HG03571 (cell line): ENCODE measurements around the gene EZH2.

ENCODE experiments used
- ATAC-seq: cut with Tn5 transposase; IDR thresholded peaks from one replicate; pipeline ENCODE4 v1.9.1; 2021; ENCODE audit not compliant: unreplicated experiment

EZH2 gene

DNA sequence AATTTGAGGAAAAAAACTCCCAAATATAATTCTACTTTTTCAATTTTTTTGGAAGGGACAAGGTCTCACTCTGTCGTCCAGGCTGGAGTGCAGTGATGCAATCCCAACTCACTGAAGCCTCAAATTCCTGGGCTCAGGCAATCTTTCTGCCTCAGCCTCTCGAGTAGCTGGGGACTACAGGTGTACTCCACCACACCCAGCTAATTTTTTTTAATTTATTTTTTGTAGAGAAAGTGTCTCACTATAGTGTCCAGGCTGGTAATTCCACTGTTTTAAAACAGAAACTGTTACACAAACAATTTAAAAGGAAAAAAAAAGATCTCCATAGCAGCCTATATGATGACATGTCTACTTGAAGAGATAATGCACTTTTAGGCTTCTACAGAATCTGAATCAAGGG, 25.6 kb downstream of the EZH2 start:
- no peak for ATAC-seq

DNA sequence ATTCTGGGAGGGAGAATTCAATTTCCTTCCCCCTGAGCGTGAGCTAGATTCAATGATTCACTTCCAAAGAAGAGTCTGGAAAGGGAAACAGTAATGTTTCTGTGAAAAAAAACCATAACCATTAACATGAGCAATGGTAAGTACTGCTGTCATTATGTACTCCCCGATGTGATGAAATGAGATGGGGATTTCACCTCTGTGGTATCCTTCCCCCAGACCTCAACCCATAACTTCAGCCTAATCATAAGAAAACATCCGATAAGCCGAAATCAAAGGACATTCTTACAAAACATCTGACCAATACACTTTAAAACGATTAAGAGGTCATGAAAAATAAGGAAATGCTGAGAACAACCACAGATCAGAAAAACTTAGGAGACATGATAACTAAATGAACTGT, 27.2 kb downstream of the EZH2 start:
- ATAC-seq = peak; percentile 51

DNA sequence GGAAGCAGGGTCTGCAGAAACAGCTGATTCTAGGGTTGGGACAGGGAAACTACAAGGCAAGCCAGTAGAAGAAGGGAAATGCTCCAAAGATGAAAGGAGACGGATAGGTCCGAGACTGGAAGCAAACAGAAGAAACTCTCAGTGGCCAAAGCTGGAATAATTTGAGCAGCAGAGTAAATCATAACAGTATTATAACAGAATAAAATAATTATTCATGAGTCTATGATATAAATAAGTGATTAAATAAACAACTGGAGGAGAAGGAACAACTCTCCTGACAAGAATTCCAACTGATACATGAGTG, 27.6 kb downstream of the EZH2 start:
- ATAC-seq = no peak

DNA sequence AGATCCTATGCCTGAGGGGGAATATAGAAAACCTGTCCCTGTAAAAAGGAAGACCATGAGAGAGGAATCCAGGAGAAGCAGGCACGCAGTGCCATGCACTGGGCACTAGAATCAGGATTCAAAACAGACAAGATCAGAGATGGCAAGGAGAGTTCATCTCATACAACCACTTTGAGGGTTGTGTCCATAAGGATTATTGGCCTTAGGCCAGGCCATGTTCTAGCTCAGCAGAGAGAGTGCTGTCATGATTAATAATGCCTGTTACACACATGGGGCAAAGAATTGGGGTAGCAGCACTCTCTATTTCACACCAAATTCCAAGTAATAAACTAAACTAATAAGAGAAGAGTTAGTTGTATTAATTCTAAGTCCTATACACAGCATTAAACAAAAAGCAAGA, 29.1 kb downstream of the EZH2 start:
- no peak for ATAC-seq

DNA sequence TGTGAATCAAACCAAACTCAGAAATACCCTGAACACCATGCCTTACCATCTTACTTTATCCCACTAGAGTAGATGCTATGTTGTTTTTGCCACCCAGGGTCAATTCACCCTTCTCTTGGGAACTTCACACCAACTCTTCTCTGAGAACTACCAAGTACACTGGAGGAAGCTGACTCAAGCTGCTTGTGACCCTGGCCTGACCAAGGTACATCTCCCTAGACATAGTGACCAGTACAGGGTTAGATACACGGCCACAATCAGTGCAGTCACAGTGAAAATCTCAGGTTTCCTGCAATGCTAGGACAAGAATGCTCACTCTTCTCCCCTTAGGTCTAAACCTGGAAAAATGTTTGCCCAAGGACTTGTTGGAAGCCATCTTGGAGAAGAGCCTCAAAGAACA, 31.8 kb downstream of the EZH2 start:
- ATAC-seq = no peak

DNA sequence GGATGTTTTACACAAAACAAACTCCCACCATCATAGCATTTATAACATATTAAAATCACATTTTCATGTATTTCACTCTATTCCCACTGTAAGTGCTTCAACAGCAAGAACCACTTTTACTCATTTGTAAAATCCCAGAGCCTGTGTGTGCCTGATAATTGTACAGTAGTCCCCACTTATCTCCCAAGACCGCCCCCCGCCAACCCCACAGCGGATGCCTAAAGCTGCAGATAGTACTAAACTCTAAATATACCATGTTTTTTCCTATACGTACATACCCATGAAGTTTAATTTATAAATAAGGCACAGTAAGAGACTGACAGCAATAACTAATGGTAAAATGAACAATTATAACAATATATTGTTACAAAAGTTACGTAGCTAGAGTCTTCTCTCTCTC, 33.5 kb downstream of the EZH2 start:
- ATAC-seq = no peak

DNA sequence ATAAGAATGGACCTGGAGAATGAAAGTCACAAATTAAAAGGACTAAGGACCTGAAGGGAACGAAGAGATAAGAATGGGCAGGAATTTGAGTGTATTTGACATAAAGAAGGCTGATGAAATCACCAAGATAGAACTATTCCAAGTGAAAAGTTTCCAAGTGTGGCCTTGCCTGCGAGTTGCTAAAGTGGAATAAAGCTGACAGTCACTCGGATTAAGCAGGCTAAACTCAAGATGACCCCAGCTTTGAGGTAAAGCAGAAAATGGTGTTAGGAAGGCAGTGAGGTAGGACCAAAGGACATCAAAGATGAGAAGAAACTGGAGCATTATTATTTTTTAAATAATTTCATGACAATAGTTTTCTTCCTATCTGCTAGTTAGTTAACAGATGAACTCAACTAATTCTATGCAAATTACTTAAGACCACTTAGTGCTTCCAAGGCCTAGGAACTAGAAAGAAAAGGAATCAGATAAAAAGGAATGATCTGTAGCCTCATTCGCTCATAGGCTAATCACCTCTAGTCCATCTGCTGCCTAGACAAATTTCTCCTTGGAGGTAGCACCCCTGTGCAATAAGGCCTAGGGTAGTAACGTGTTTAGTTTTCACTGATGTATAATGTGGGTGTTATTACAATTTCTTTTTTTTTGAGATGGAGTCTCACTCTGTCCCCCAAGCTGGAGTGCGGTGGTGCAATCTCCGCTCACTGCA, 34.5 kb downstream of the EZH2 start:
- ATAC-seq = no peak

DNA sequence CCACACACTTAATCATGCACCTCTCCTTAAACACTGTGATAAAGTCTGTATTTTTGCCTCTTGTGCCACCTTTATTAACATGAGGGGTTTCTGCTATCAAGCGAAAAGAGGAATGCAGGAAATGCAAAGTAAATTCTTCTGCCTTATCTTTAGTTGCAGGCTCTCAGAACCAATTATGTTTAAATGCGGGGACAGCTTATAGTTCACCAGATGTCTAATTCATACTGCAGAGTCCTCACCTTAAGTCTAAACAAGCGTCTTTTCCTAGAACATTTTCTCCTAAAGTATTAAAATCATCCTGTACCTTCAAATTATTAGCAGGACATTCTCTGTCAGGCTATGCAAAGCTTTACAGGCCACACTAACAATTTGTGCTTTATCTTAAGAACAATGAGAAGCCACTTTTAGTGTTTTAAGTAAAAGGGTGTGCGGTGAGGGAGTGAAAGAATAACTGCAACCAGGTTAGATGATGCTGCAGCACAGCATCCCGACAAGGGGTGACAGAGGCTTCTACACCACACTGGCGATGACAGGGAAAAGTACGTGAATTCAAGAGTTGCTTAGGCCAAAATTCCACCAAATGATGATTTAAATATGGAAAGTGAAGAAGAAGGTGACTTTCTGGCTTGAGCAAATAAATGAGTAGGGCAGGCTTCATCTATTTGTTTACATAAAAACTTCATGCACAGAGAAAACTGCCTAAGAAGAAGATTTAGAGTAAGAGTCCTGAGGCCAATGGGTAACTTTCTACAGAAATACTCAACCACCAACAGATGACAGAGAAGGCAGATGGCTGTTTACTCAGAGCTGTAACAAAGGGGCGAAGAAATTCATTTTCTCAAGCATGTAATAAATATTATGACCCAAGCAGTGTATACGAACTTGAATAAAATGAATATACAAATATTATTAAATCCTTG, 36.0 kb downstream of the EZH2 start:
- ATAC-seq = no peak

DNA sequence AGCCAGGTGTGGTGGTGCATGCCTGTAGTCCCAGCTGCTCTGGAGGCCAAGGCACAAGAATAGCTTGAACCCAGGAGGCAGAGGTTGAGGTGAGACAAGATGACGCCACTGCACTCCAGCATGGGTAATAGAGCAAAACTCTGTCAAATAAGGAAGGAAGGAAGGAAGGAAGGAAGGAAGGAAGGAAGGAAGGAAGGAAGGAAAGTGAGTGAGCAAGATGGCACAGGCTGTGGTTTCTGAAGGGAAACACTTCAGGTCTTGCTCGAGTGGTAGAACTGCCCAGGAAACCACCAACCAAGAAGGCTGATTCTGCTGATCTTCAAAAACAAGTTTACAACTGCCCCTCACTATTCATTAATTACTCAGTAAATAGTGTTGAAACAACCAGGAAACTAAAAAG, 45.2 kb downstream of the EZH2 start:
- ATAC-seq = peak; percentile 48

DNA sequence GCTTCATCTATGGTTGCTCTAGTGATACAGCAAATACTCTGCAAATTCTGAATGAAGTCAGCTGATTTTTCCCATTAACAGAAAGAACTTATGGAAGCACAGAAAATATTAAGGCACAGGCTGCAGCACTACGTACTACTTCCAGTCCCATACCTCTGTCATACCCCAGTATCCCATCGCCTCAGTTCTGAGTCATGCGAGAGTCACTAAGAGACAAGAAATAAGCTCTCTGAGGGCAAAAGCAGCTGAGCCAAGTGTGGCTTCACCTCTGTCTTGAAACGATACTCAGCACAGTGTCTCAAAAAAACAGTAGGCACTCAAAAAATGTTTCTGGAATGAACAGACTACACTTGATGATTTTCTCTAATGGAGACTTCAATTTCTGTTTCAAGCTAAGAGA, 48.2 kb downstream of the EZH2 start:
- ATAC-seq = no peak

DNA sequence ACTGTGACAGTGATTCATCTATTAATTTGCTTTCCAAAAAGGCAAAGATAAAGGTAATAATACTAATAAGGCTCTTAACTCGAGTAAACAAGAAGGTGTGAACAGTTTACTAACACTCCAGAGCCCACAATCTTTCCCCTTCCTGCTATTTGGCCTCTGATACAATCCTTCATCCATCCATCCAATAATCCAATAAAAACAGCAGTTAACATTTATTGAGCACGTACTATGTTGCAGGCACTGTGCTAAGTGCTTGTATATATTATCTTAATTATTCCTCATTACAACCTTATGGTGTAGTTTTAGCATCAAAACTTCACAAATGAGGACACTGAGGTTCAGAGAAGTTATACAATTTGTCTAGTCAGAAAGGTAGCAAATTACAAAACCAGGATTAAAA, 49.5 kb downstream of the EZH2 start:
- ATAC-seq = no peak

DNA sequence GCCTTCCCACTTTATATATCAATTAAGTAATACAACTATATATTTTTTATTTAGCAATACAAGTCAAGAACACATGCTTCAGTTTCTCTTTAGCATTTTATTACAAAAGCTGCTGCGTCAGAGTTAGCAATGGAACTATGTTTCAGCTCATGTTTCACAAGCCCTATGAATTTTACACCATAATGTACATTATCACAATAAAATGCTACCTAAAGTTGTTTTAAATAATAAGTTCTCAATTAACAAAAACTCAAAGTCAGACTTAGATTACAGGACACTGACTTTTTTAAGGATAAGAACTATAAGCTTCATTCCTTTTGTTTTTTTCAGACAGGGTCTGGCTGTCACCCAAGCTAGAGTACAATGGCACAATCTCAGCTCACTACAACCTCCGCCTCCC, 52.3 kb downstream of the EZH2 start:
- ATAC-seq = no peak

DNA sequence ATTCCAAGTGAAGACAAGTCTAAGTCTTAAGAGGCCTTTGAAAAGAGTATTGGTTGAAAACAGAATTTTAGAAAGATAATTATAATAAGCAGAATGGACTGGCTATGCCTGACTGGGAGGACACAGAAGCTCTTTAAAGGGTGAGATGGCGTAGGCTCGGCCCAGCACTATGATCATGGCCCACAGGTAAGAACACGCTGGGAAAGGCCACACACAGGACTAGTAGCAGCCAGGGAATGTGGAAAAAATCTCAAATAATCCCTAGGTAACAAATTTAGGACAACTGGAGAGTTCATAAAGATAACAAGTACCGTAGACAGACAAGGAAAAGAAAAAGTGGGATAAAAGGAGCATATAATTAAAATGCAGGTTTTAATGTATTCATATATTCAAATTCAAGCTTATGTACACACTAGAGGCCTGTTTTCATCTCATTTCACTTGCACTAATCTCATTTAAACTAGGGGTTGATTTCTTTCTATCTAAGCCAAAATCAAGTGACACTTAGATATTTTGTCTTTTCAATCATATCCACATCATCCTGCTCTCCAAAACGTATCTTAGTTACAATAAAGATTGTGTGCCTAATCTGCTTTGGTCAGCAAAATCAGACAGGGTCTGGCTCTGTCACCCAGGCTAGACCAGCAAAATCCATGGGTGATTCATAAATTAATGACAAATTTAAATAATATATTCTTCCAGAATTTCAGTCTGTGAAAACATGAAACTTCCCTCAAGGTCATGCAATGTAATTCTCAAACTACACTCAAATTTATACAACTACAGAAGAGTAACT, 53.0 kb downstream of the EZH2 start:
- no peak for ATAC-seq

DNA sequence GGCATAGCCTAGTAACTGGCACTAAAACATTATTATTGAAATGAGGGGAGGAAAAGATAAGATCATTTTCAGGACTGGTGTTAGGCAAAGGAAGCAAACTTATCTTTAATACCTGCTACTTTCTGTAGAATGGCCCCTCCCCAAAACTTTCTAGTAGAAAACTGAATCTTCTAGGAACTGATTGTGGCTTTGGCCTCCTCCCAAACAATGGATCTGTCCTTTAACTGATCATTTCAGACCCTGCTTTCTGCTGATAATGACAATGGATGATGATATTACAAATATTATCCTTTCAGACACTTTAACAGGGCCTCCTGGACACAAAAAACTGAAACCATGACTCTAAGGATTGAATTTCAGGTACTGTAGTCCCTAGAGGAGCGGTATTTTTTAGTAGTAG, 55.1 kb downstream of the EZH2 start:
- no peak for ATAC-seq

DNA sequence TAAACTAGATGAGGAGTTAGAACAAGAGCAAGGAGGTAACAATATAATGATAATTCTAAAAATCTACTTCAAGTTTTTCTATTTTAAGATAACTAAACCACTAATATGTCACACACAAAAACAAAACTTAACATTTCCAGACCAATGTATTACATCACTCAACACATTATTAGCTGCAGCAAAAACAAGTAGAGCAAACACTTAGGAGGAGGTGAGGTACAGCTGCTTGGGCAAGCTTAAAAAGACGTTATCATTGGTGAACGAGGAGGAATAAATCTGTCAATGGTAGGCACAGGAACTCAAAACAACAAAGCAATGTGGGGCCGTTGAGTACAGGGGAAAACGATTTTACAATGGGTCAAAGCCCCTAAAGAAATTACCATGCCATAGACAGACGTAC, 58.8 kb downstream of the EZH2 start:
- ATAC-seq = no peak

DNA sequence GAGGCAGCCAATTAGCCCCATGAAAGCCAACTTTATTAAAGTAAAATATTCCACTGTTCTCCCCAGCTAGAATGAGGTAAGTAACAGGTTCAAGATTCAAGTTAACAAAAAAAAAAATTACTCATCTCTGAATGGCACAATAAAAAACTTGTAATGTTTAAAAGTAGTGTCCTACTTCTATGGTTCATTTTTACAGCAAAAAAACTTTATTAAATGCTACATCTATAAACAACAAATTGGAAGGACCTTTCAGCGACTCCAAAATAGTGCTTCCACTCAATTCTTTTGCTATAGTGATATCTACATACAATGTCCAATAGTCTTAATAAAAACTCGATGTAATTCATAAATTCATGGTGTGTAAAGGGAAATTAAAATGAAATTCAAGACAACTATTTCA, 59.2 kb downstream of the EZH2 start:
- no peak for ATAC-seq

DNA sequence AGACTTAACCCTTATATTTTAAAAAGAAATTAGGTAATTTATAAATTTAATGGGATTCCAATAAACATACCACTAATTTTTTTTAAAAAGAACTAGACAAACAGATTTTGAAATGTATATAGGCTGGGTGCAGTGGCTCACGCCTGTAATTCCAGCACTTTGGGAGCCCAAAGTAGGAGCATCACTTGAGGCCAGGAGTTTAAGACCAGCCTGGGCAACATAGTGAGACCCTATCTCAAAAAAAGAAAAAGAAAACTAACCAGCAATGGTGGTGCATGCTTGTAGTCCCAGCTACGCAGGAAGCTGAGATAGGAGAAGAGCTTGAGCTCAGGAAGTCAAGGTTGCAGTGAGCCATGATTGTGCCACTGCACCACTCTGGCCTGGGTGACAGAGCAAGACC, 62.7 kb downstream of the EZH2 start:
- ATAC-seq = no peak

DNA sequence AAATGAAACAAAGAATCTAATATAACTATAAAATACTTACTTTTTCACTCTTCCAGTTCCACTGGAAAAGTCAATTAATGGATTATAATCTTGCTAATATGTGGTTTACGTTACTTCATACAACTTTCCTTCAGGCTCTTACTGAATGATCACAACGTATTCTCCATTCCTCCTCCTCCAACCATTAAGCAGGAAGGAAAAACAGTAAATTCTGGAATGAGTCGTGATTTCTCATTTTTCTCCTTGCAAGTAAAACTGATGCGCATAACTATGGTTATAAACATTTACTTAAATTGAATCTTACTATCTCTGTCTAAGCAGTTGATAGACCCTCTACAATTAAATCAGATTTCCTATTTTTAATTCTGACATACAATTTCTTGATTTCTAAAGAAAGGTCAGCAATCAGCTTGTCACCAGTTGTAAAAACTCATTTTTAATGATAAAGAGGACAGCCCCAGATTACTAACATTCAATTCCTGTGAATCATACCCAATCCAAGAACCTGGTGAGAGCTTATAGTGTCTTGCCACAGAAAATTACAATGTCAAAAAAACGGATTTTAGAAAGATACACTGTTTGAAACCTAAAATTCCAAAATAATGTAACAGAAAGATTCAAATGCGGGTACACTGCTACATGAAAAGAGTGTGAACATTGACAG, 64.3 kb downstream of the EZH2 start:
- ATAC-seq = no peak

DNA sequence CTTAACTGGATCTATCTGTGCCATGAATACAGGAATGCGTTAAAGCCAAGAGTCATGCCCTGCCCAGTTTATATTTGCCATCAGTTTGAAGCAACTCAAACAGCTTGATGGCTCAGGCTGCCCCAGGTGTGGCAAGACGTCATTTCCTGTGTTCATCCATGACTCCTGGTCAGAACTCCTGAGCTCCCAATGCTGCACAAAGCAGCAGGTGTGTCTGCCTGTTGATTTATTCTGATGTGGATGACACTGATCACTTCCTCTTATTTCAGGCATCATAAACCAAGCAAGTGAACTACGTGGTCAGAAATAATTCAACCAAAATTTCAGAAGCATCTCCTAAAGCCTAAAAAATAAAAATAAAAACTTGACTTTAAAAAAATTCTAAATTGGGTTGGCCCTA, 68.5 kb downstream of the EZH2 start:
- ATAC-seq = no peak

DNA sequence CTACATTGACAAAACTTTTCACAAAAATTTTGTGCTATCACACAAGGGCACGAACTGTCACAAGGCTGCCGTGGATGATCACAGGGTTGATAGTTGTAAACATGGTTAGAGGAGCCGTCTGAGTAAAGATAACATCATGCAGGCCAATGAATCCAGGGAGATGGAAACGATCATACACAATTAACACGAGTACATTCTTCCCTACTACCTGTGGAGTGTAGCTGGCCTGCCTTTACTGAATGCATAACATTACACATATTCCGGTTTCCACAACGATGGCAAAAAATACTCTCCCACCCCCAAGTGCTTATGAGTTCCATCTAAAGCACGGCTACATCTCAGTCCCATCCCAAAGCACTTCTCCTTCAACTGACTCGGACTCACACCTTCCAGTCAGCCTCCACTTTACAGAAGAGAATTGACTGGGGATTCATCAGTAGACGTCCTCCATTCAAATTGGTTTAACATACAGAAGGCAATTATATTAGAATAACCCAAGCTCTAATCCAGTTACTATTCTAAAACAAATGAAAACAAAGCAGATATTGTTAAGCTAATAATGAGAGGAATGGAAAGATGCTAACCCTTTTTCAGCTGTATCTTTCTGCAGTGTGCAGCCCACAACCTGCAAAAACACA, 69.0 kb downstream of the EZH2 start:
- ATAC-seq = no peak

DNA sequence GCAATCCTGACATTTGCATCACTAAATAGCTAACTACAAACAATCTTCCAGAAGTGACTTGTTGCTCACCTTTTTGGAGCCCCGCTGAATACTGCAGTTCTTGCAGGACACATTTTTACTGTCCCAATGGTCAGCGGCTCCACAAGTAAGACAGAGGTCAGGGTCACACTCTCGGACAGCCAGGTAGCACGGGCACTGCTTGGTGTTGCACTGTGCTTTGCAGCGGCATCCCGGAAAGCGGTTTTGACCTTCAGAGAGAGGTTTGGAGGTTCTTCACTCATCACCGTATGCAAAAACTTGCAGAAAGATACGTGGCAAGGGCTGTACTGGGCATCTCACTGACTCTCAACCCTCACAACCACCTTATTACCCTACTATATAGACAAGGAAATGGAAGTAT, 70.2 kb downstream of the EZH2 start:
- no peak for ATAC-seq
